Measurements from ENCODE around the gene TSC22D1. TPM values are rescaled to one million over a fixed set of nuclear protein-coding genes. Genes with fewer than 3 reads are reported as not detected.

Gene TSC22D1
- total RNA-seq, 1 donor from 2014 or later: 181 TPM

GRCh38 chr13:44401577-44401976 lies 174.6 kb downstream of the TSC22D1 start:
- H3K4me1 Mint-ChIP-seq: peaks cover 85% of the 10 kb centered on the region
- no peaks in the 10 kb centered on the region for H3K36me3 ChIP-seq
- no peak overlapping the region for H3K27ac ChIP-seq
- no peaks in the 10 kb centered on the region for H4K20me1 ChIP-seq (ENCODE audit: low read depth)
- no peak overlapping the region for H3K9ac ChIP-seq
- no peak for DNase-seq (ENCODE audit: low spot score)
- H3K27me3 ChIP-seq: no peaks in the 10 kb centered on the region
- peaks cover 10% of the 10 kb centered on the region for H3K27me3 Mint-ChIP-seq (ENCODE audit: insufficient read depth, low read depth)
- peaks cover 41% of the 10 kb centered on the region for H3F3A ChIP-seq (ENCODE audit: low read depth)
- H3K4me1 ChIP-seq: peaks cover 60% of the 10 kb centered on the region
- no peaks in the 10 kb centered on the region for H3K36me3 Mint-ChIP-seq
- no peaks in the 10 kb centered on the region for H3K9me3 Mint-ChIP-seq
- H2AFZ ChIP-seq (replicated peaks): no peak overlapping the region
- no peak for TF ChIP-seq EZH2phosphoT487 (IDR thresholded peaks at IDR 0.05)
- H3K79me2 ChIP-seq (ENCODE audit: low read depth): no peaks in the 10 kb centered on the region
- no peak overlapping the region for H3K27ac Mint-ChIP-seq
- no peak overlapping the region for H3K4me2 ChIP-seq
- no peaks in the 10 kb centered on the region for H3K9me3 ChIP-seq (ENCODE audit: low read depth)
- no peak overlapping the region for H3K4me3 ChIP-seq
- no peak overlapping the region for H3K4me3 Mint-ChIP-seq

- DNase-seq (ENCODE audit: low spot score): no peak
- Histone ChIP-seq H4K20me1 (ENCODE audit: low read depth) (no peaks in the 10 kb centered on the region), H3K9ac (no peak overlapping the region), H3K27me3 (no peaks in the 10 kb centered on the region), H3K4me2 (no peak overlapping the region), H3K4me1 (peaks cover 64% of the 10 kb centered on the region), H3K27ac (no peak overlapping the region), H3K4me3 (no peak overlapping the region), H3K9me3 (ENCODE audit: low read depth) (no peaks in the 10 kb centered on the region), H3K36me3 (no peaks in the 10 kb centered on the region), H2AFZ (replicated peaks) (no peak overlapping the region), H3K79me2 (ENCODE audit: low read depth) (no peaks in the 10 kb centered on the region), H3F3A (ENCODE audit: low read depth) (peaks cover 42% of the 10 kb centered on the region)
- TF ChIP-seq EZH2 (IDR thresholded peaks at IDR 0.05) (no peak), EZH2phosphoT487 (IDR thresholded peaks at IDR 0.05) (no peak), CTCF (IDR thresholded peaks at IDR 0.05) (no peak)
- H3K36me3 Mint-ChIP-seq: no peaks in the 10 kb centered on the region
- peaks cover 89% of the 10 kb centered on the region for H3K4me1 Mint-ChIP-seq
- no peak overlapping the region for H3K4me3 Mint-ChIP-seq
- H3K27me3 Mint-ChIP-seq (ENCODE audit: insufficient read depth, low read depth): peaks cover 10% of the 10 kb centered on the region
- no peaks in the 10 kb centered on the region for H3K9me3 Mint-ChIP-seq
- peak overlapping the region; percentile 17 for H3K27ac Mint-ChIP-seq
Observed at GRCh38 chr13:44400736-44401135, 175.4 kb downstream of the TSC22D1 start.

GRCh38 chr13:44399074-44399473 lies 177.1 kb downstream of the TSC22D1 start:
- H3K4me2 ChIP-seq: no peak overlapping the region
- DNase-seq (ENCODE audit: low spot score): no peak
- H3K4me3 ChIP-seq: no peak overlapping the region
- no peak overlapping the region for H3K27ac ChIP-seq
- no peaks in the 10 kb centered on the region for H3K9me3 ChIP-seq (ENCODE audit: low read depth)
- no peak overlapping the region for H2AFZ ChIP-seq (replicated peaks)
- H3K4me1 Mint-ChIP-seq: peaks cover 88% of the 10 kb centered on the region
- H4K20me1 ChIP-seq (ENCODE audit: low read depth): no peaks in the 10 kb centered on the region
- no peaks in the 10 kb centered on the region for H3K9me3 Mint-ChIP-seq
- H3K4me3 Mint-ChIP-seq: no peak overlapping the region
- no peak overlapping the region for H3K9ac ChIP-seq
- H3K36me3 ChIP-seq: no peaks in the 10 kb centered on the region
- peaks cover 47% of the 10 kb centered on the region for H3K4me1 ChIP-seq
- peaks cover 31% of the 10 kb centered on the region for H3F3A ChIP-seq (ENCODE audit: low read depth)
- peak overlapping the region; percentile 43 for H3K27ac Mint-ChIP-seq
- no peaks in the 10 kb centered on the region for H3K27me3 ChIP-seq
- no peaks in the 10 kb centered on the region for H3K79me2 ChIP-seq (ENCODE audit: low read depth)
- H3K27me3 Mint-ChIP-seq (ENCODE audit: insufficient read depth, low read depth): peaks cover 10% of the 10 kb centered on the region
- TF ChIP-seq EZH2 (IDR thresholded peaks at IDR 0.05) (no peak), CTCF (IDR thresholded peaks at IDR 0.05) (no peak), EZH2phosphoT487 (IDR thresholded peaks at IDR 0.05) (no peak)
- H3K36me3 Mint-ChIP-seq: no peaks in the 10 kb centered on the region

GRCh38 chr13:44398606-44399005 lies 177.5 kb downstream of the TSC22D1 start:
- H3K27ac ChIP-seq: no peak overlapping the region
- no peaks in the 10 kb centered on the region for H3K79me2 ChIP-seq (ENCODE audit: low read depth)
- peaks cover 43% of the 10 kb centered on the region for H3K4me1 ChIP-seq
- H3K27ac Mint-ChIP-seq: peak overlapping the region; percentile 96
- peaks cover 28% of the 10 kb centered on the region for H3F3A ChIP-seq (ENCODE audit: low read depth)
- no peak for DNase-seq (ENCODE audit: low spot score)
- H3K27me3 Mint-ChIP-seq (ENCODE audit: insufficient read depth, low read depth): peaks cover 10% of the 10 kb centered on the region
- H3K9ac ChIP-seq: no peak overlapping the region
- peaks cover 86% of the 10 kb centered on the region for H3K4me1 Mint-ChIP-seq
- H4K20me1 ChIP-seq (ENCODE audit: low read depth): no peaks in the 10 kb centered on the region
- H2AFZ ChIP-seq (replicated peaks): no peak overlapping the region
- no peaks in the 10 kb centered on the region for H3K27me3 ChIP-seq
- no peak overlapping the region for H3K4me3 ChIP-seq
- TF ChIP-seq EZH2 (IDR thresholded peaks at IDR 0.05): no peak
- TF ChIP-seq EZH2phosphoT487 (IDR thresholded peaks at IDR 0.05): no peak
- no peak for TF ChIP-seq CTCF (IDR thresholded peaks at IDR 0.05)
- no peaks in the 10 kb centered on the region for H3K9me3 Mint-ChIP-seq
- no peaks in the 10 kb centered on the region for H3K9me3 ChIP-seq (ENCODE audit: low read depth)
- H3K36me3 Mint-ChIP-seq: no peaks in the 10 kb centered on the region
- H3K4me3 Mint-ChIP-seq: no peak overlapping the region
- H3K4me2 ChIP-seq: no peak overlapping the region
- no peaks in the 10 kb centered on the region for H3K36me3 ChIP-seq

Measured in neural progenitor cell (in vitro differentiated cells).